GM04503 (cell line): ENCODE results near the gene KCTD10.
"Not testable (repeated sequence)": the region's sequence is repeated elsewhere in the genome, so short reads cannot be mapped to it uniquely, and the experiment has no call there.

Experiments used
- DNase-seq: peaks from one replicate; pipeline ENCODE4 v3.0.0-alpha.2; 2012; ENCODE audit warnings: low read depth

Gene KCTD10

DNA sequence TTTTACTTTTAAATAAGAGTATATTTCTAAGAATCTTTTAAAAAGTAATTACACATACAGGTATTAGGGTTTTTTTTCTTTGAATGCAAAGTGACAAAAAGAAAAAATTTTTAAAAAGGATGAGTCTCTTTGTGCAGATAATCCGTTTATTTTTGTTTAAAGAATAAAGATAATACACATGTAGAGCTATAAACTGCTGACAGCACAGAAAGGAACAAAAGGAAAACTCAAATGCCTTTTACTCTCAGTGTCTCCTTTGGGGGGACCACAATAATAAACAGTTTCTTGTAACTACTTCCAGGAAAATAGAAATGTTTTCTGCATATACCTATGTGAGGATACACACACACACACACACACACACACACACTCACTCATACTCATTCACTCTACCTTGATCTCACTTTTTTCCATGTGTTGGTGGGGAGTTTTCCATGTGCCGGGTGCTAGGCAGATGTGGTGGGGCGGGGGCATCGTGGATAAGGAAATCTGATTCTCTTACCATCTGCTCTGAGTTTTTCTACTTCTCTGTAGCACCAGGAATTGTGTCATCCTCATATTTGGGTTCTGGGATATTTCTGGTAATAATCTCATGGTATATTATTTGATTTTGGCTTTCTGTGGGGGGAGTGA is 58.1 kb downstream of the KCTD10 start:
- no peak for DNase-seq

DNA sequence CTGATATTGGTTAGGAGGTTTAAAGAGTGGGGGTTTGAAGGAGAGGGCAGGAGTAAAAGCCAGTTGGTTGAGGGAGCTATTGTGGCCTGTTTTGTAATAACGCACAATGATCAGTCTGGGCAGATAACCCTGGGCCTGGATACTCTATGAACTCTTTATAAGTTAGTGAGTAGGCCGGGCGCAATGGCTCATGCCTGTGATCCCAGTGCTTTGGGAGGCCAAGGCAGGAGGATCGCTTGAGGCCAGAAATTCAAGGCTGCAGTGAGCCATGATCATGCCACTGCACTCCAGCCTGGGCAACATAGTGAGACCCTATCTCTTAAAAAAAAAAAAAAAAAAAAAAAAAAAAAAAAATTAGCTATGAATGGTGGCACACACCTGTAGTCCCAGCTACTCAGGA is 71.0 kb downstream of the KCTD10 start:
- DNase-seq = not testable (repeated sequence)

DNA sequence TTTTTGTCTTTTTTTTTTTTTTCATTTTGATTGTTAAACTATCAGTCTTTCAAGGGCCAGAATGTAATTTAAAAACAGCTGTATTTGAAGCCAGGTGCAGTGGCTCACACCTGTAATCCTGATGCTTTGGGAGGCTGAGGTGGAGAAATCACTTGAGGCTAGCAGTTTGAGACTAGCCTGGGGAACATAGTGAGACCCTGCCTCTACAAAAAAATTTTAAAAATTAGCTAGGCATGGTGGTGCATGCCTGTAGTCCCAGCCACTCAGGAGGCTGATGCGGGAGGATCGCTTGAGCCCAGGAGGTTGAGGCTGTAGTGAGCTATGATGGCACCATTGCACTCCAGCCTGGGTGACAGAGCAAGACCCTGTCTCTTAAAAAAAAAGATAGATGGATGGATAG is 72.3 kb downstream of the KCTD10 start:
- not testable (repeated sequence) for DNase-seq
